ENCODE data around the gene PPP4R2.

Gene PPP4R2

GRCh38 chr3:72953325-72953956 is 43.2 kb upstream of the PPP4R2 start:
- peak; percentile 33 for DNase-seq (ENCODE audit: low read depth)

GRCh38 chr3:72957297-72957696 is 39.3 kb upstream of the PPP4R2 start:
- no peak overlapping the region for H3K4me3 ChIP-seq (ENCODE audit: low read length)
- no peak for DNase-seq (ENCODE audit: low read depth)
- no peak for TF ChIP-seq CTCF (IDR thresholded peaks at IDR 0.05; ENCODE audit: insufficient read depth, low read depth, low read length, missing control alignments)

More at GRCh38 chr3:72953325-72953956, 43.2 kb upstream of the PPP4R2 start:
- no peak for TF ChIP-seq CTCF (IDR thresholded peaks at IDR 0.05; ENCODE audit: insufficient read depth, low read depth, low read length, missing control alignments)
- H3K4me3 ChIP-seq (ENCODE audit: low read length), result no peak overlapping the region

GRCh38 chr3:72959336-72959735 is 37.3 kb upstream of the PPP4R2 start:
- TF ChIP-seq CTCF (IDR thresholded peaks at IDR 0.05; ENCODE audit: insufficient read depth, low read depth, low read length, missing control alignments), result no peak
- no peak for DNase-seq (ENCODE audit: low read depth)
- H3K4me3 ChIP-seq (ENCODE audit: low read length), result no peak overlapping the region

- H3K4me3 ChIP-seq (ENCODE audit: low read length), result no peak overlapping the region
- DNase-seq (ENCODE audit: low read depth), result peak; percentile 19
- TF ChIP-seq CTCF (IDR thresholded peaks at IDR 0.05; ENCODE audit: insufficient read depth, low read depth, low read length, missing control alignments), result no peak
These were observed 35.6 kb upstream of the PPP4R2 start for GRCh38 chr3:72960812-72961518.

- no peak for TF ChIP-seq CTCF (IDR thresholded peaks at IDR 0.05; ENCODE audit: insufficient read depth, low read depth, low read length, missing control alignments)
These were observed 34.9 kb upstream of the PPP4R2 start for GRCh38 chr3:72961752-72962151.

GRCh38 chr3:72962317-72962716 is 34.3 kb upstream of the PPP4R2 start:
- DNase-seq (ENCODE audit: low read depth), result no peak
- TF ChIP-seq CTCF (IDR thresholded peaks at IDR 0.05; ENCODE audit: insufficient read depth, low read depth, low read length, missing control alignments), result no peak
- H3K4me3 ChIP-seq (ENCODE audit: low read length), result no peak overlapping the region

More at GRCh38 chr3:72961752-72962151, 34.9 kb upstream of the PPP4R2 start:
- DNase-seq (ENCODE audit: low read depth), result peak; percentile 6
- H3K4me3 ChIP-seq (ENCODE audit: low read length), result no peak overlapping the region

Measured in epithelial cell of esophagus (primary cell).